ENCODE data around the gene MKLN1. TPM values are rescaled to one million over a fixed set of nuclear protein-coding genes. Genes with fewer than 3 reads are reported as not detected.

Gene MKLN1
- total RNA-seq, 1 donor from 2014 or later, result 15.2 TPM

DNA sequence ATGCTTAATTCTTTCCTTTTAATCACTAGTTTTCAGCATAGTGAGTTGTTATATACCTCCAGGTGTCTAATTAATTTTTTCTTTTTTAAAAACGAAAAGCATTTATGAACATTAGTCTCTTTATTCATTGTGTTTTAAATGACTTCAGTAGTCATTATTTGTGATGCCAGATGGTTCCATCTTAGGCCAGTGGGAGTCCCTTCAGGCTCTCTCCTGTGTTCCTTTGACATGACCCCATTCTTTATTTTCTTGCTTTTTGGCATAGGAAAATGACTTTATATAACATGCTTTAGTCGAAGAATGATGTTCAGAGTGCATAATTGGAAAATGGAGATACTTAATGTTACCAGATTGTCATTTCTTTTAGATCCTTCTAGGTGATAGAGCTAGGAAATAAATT is 24.4 kb downstream of the MKLN1 start:
- TF ChIP-seq, protein P1, sequence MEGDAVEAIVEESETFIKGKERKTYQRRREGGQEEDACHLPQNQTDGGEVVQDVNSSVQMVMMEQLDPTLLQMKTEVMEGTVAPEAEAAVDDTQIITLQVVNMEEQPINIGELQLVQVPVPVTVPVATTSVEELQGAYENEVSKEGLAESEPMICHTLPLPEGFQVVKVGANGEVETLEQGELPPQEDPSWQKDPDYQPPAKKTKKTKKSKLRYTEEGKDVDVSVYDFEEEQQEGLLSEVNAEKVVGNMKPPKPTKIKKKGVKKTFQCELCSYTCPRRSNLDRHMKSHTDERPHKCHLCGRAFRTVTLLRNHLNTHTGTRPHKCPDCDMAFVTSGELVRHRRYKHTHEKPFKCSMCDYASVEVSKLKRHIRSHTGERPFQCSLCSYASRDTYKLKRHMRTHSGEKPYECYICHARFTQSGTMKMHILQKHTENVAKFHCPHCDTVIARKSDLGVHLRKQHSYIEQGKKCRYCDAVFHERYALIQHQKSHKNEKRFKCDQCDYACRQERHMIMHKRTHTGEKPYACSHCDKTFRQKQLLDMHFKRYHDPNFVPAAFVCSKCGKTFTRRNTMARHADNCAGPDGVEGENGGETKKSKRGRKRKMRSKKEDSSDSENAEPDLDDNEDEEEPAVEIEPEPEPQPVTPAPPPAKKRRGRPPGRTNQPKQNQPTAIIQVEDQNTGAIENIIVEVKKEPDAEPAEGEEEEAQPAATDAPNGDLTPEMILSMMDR (conservative IDR thresholded peaks at IDR 0.05; ENCODE audit: low read depth, low read length), result no peak
- H3K4me3 ChIP-seq (ENCODE audit: low read depth, low read length), result no peak overlapping the region
- DNase-seq (ENCODE audit: low read depth), result no peak

DNA sequence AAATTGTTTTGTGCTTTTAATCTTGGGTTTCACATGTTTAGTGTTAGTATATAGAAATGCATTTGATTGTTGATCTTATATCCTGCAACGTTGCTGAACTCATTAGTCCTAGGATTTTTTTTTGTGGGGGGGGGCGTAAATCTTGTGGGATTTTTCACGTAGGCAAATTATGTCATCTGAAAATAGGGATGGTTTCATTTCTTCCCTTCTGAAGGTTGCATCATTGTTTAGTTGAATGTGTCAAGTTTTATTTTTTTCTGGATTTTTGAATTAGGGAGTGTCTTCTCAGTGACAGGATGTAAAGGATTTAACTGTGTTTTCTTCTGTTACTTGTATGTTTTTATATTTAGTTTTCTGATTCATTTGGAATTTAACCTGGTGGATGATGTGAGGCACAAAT is 26.7 kb downstream of the MKLN1 start:
- H3K4me3 ChIP-seq (ENCODE audit: low read depth, low read length), result no peak overlapping the region
- TF ChIP-seq, protein P1 (conservative IDR thresholded peaks at IDR 0.05; ENCODE audit: low read depth, low read length), result no peak
- no peak for DNase-seq (ENCODE audit: low read depth)

DNA sequence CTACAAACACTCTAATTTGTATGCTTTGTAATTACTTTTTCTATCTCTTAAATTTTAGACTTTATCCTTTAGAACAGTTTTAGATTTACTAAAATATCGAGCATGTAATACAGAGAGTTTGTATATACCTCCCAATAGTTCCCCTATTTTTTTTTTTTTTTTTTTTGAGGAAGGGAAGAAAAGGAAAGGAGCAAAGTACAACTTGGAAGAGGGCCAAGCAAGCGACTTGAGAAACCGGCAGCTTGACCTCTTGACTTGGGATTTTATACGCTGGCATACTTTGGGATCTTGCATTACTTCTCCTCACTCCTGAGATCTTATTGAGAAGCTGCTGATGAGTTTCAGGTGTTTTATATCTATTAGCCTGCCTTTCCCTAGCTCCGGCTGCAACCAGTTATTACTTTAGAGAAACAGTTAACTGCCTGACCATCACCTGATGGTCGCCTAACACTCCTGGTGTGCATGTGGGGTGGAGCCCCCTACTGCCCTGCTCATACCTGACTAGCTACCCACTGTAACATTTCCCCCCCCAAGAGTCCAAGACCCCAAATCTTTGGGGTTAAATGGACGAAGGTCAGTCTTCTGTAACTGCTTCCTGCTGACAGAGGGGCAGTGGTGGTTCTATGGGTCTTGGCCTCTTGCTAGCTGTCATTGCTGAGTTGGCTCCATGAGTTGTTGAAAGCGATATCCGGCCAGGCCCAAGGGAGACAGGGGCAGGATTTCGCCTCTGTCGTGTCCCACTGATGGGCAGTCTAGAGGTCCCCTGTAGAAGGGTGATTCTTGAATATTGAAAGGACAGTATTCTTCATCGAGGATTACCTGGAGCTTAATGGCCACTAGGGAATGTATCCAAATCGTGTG is 28.5 kb downstream of the MKLN1 start:
- H3K4me3 ChIP-seq (ENCODE audit: low read depth, low read length), result no peak overlapping the region
- DNase-seq (ENCODE audit: low read depth), result no peak
- TF ChIP-seq, protein P1 (conservative IDR thresholded peaks at IDR 0.05; ENCODE audit: low read depth, low read length), result peak; percentile 16

DNA sequence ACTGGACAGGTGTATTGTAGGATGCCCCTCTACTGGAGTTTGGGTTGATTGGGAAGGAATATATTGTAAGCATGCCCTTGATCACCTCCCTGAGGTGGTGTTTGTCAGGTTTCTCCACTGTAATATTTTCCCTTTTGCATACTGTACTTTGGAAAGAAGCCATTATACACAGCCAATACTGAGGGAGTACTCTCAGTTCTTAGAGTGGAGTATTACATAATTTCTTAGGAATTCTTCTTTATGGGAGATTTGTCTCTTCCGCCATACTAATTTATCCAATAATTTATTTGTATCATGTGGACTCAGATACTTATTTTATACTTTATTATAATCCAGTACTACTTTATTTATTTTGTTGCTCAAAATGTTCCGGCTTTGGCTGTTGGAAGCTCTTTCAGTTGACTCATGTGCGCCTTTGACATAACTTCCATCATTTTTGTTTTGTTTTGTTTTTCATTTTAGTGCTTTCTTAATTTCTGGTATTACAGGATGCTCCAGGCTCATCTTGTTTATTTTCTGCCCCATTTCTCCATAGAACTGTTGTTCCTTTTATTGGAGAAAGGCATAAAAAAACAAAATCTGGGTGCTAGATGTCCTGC is 29.7 kb downstream of the MKLN1 start:
- DNase-seq (ENCODE audit: low read depth), result no peak
- no peak overlapping the region for H3K4me3 ChIP-seq (ENCODE audit: low read depth, low read length)
- TF ChIP-seq, protein P1 (conservative IDR thresholded peaks at IDR 0.05; ENCODE audit: low read depth, low read length), result no peak

DNA sequence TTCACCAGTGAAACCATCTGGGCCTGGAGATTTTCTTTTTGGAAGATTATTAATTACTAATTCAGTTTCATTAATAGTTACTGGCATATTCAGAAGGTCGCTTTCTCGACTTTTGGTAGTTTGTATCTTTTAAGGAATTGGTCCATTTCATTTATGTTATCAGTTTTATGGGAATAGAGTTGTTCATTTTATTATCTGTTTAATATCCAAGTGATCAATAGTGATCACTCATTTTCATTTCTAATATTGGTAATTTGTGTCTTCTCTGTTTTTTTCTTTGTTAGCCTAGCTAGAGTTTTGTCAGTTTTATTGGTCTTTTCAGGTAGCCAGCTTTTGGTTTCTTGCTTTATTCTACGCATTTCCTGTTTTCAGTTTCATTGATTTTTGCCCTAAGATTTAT is 31.0 kb downstream of the MKLN1 start:
- H3K4me3 ChIP-seq (ENCODE audit: low read depth, low read length), result no peak overlapping the region
- TF ChIP-seq, protein P1 (conservative IDR thresholded peaks at IDR 0.05; ENCODE audit: low read depth, low read length), result no peak
- DNase-seq (ENCODE audit: low read depth), result no peak

DNA sequence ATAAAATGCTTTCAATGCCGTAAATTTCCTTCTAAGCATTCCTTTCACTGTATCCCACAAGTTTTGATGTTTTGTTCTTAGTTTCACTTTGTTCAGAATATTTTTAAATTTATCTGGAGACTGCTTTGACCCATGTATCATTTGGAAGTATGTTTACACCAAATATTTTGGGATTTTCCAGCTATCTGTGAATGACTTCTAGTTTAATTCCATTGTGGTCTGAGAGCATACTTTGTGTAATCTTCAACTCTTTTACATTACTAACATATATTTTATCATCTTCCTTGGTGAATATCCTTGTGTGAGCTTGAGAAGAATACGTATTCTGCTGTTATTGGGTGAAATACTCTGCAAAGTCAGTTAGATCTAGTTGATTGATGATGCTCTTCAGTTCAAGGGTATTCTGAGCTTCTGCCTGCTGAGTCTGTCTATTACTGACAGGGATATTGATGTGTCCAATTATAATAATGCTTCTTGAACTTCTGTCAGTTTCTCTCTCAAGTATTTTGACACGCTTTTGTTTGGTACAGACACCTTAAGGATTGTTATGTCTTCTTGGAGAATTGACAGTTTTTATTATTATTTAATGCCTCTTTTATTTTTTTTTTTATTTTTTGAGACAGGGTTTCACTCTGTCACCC is 31.6 kb downstream of the MKLN1 start:
- TF ChIP-seq, protein P1 (conservative IDR thresholded peaks at IDR 0.05; ENCODE audit: low read depth, low read length), result no peak
- no peak overlapping the region for H3K4me3 ChIP-seq (ENCODE audit: low read depth, low read length)
- no peak for DNase-seq (ENCODE audit: low read depth)
